GM23248 (cell line): Measurements from ENCODE around the gene DENND6B.

ENCODE experiments used
- EZH2 ChIP-seq: fragments of 200-600 bp; sonication (generic); IDR thresholded peaks from 2 replicates; pipeline ENCODE4 v1.6.1; 2018; ENCODE audit warnings: antibody characterized with exemption, mild to moderate bottlenecking; ENCODE audit not compliant: insufficient read depth, poor library complexity, severe bottlenecking
- EZH2phosphoT487 ChIP-seq: fragments of 200-600 bp; sonication (generic); IDR thresholded peaks from 2 replicates; pipeline ENCODE4 v1.6.1; 2018; ENCODE audit warnings: antibody characterized with exemption, moderate library complexity, mild to moderate bottlenecking, low read depth; ENCODE audit not compliant: insufficient read depth

- TF ChIP-seq EZH2 (no peak), EZH2phosphoT487 (no peak)
Observed at GRCh38 chr22:50310031-50310722, 16.6 kb downstream of the DENND6B start.
